K562 (cell line): Measurements from ENCODE around the gene TMEM100. TPM values are rescaled to one million over a fixed set of nuclear protein-coding genes. Genes with fewer than 3 reads are reported as not detected.
A peak's percentile ranks its signal among the peaks of the same experiment; 100 is the strongest.

ENCODE experiments used
- ATAC-seq: fragments of 200-7000 bp; cut with Tn5 transposase; 3 replicates; pipeline ENCODE4 v1.9.1; 2020; ENCODE audit warnings: moderate library complexity
- Bru-seq: library from RNA; stranded (reverse); fragments of 400-500 nt; gene quantifications from one replicate; lab custom pipeline; 2021; lab: Mats Ljungman, UMichigan
- BruChase-seq, 2 experiments: library from RNA; stranded (reverse); fragments of 400-500 nt; gene quantifications; one replicate each; lab custom pipeline; 2021; lab: Mats Ljungman, UMichigan
- BruUV-seq: library from RNA; stranded (reverse); fragments of 400-500 nt; replicated peaks from 2 replicates; lab custom pipeline; 2021; lab: Mats Ljungman, UMichigan
- CTCF ChIA-PET: fragments of 300-600 bp; formaldehyde crosslinking; extraction: SDS; loops from one replicate; lab custom pipeline; 2021; ENCODE audit warnings: low intra/inter-chr PET ratio; lab: Yijun Ruan, JAX
- POLR2A ChIA-PET: fragments of 300-600, 350-650 bp; sonication (Branson Sonifier 250); formaldehyde crosslinking; extraction: SDS; loops from one replicate; lab custom pipeline; 2021; ENCODE audit warnings: antibody characterized with exemption, inconsistent platforms; lab: Yijun Ruan, JAX
- DNase-seq, 4 experiments: peaks; one replicate each; pipeline versions ENCODE4 v3.0.0 to v3.0.0-alpha.2; 2011 to 2018; ENCODE audit warnings: low spot score in 3 of 4, mixed read lengths in 3 of 4; ENCODE audit errors: extremely low read depth in 1 of 4
- FAIRE-seq: peaks from 2 replicates; lab custom pipeline; 2011; peaks lifted over from hg19 to GRCh38; lab: Jason Lieb, UNC
- H2AFZ ChIP-seq: 2 replicates; pipeline ENCODE4 v1.6.0; 2011; ENCODE audit warnings: low read depth, low read length, control low read depth, inconsistent platforms
- H3K27ac ChIP-seq: fragments of 200-600 bp; 3 replicates; pipeline ENCODE4 v1.8.0; 2011; ENCODE audit warnings: low read depth, mild to moderate bottlenecking, control low read depth, inconsistent platforms, low read length, moderate library complexity, mixed read lengths; ENCODE audit errors: extremely low read depth
- H3K27me3 ChIP-seq, 2 experiments: fragments of 300-600 bp in 1 of 2; 2 replicates in 1 of 2; 3 replicates in 1 of 2; pipeline versions ENCODE4 v1.6.0 to v1.8.0; 2011; ENCODE audit warnings: inconsistent platforms in 2 of 2, low read length in 2 of 2, mild to moderate bottlenecking in 1 of 2, mixed read lengths in 1 of 2, moderate library complexity in 1 of 2; ENCODE audit not compliant: control insufficient read depth in 2 of 2, insufficient read depth in 2 of 2
- H3K36me3 ChIP-seq: fragments of 300-600 bp; 3 replicates; pipeline ENCODE4 v1.8.0; 2011; ENCODE audit warnings: mild to moderate bottlenecking, low read length, inconsistent platforms; ENCODE audit not compliant: control insufficient read depth, insufficient read depth
- H3K4me1 ChIP-seq, 2 experiments: fragments of 200-600 bp in 1 of 2; replicated peaks in 1 of 2; 2 replicates in 1 of 2; 3 replicates in 1 of 2; pipeline versions ENCODE4 v1.5.1 to v1.8.0; 2011; ENCODE audit warnings: inconsistent platforms in 2 of 2, low read length in 2 of 2, mild to moderate bottlenecking in 1 of 2, mixed read lengths in 1 of 2, moderate library complexity in 1 of 2; ENCODE audit not compliant: control insufficient read depth in 2 of 2, insufficient read depth in 2 of 2
- H3K4me2 ChIP-seq: 2 replicates; pipeline ENCODE4 v1.6.1; 2011; ENCODE audit warnings: low read length, control low read depth, inconsistent platforms, mixed read lengths; ENCODE audit not compliant: insufficient read depth
- H3K4me3 ChIP-seq: fragments of 200-600 bp; sonication (generic), shearing (Covaris generic); 2 replicates; pipeline ENCODE4 v1.5.1; 2016; ENCODE audit warnings: control low read depth, inconsistent platforms
- H3K79me2 ChIP-seq: fragments of 200-600 bp; 3 replicates; pipeline ENCODE4 v1.8.0; 2011; ENCODE audit warnings: low read length, inconsistent platforms; ENCODE audit not compliant: control insufficient read depth, insufficient read depth
- H3K9ac ChIP-seq, 2 experiments: 2 replicates each; pipeline versions ENCODE4 v1.6.0 to v1.6.1; 2011; ENCODE audit warnings: low read depth in 2 of 2, low read length in 2 of 2, control low read depth in 1 of 2, inconsistent platforms in 1 of 2, mild to moderate bottlenecking in 1 of 2, mixed read lengths in 1 of 2; ENCODE audit not compliant: insufficient read depth in 1 of 2
- H3K9me1 ChIP-seq: one replicate; pipeline ENCODE4 v1.6.0; 2011; ENCODE audit warnings: inconsistent platforms, mild to moderate bottlenecking, low read length, moderate library complexity; ENCODE audit not compliant: control insufficient read depth, insufficient read depth
- H3K9me3 ChIP-seq: replicated peaks from 2 replicates; pipeline ENCODE4 v1.5.1; 2011; ENCODE audit warnings: low read depth, low read length, inconsistent platforms; ENCODE audit not compliant: control insufficient read depth, insufficient read depth
- H4K20me1 ChIP-seq: replicated peaks from 2 replicates; pipeline ENCODE4 v1.6.1; 2011; ENCODE audit warnings: low read length, inconsistent platforms, mixed read lengths; ENCODE audit not compliant: control insufficient read depth, insufficient read depth
- ATF3 ChIP-seq, 2 experiments: fragments of 450-650 bp in 1 of 2; sonication (generic) in 1 of 2; formaldehyde crosslinking in 1 of 2; IDR thresholded peaks in 1 of 2; conservative IDR thresholded peaks in 1 of 2; 2 replicates each; pipeline versions ENCODE4 v1.6.1 to v1.8.1; 2016 to 2023; ENCODE audit warnings: mild to moderate bottlenecking in 2 of 2, moderate library complexity in 2 of 2, inconsistent platforms in 1 of 2, missing genetic modification reagents in 1 of 2
- CBX2 ChIP-seq: fragments of 200-600 bp; sonication (generic); IDR thresholded peaks from one replicate; pipeline ENCODE4 v1.6.1; 2012; ENCODE audit warnings: mild to moderate bottlenecking, low read length, inconsistent platforms; ENCODE audit not compliant: insufficient read depth, poor library complexity, severe bottlenecking
- DPF2 ChIP-seq: fragments of 450-650 bp; IDR thresholded peaks from 2 replicates; pipeline ENCODE4 v1.6.1; 2016
- ELF4 ChIP-seq: fragments of 450-650 bp; formaldehyde crosslinking; IDR thresholded peaks from 2 replicates; pipeline ENCODE4 v1.4.0; 2022; ENCODE audit warnings: missing genetic modification characterization
- FOXA1 ChIP-seq: fragments of 450-650 bp; IDR thresholded peaks from 2 replicates; pipeline ENCODE4 v1.6.1; 2016; ENCODE audit warnings: mild to moderate bottlenecking, borderline replicate concordance
- IRF9 ChIP-seq: fragments of 450-650 bp; IDR thresholded peaks from 2 replicates; pipeline ENCODE4 v1.6.1; 2016; ENCODE audit warnings: missing biosample characterization, missing genetic modification characterization
- MAZ ChIP-seq, 2 experiments: fragments of 450-650 bp in 1 of 2; sonication (generic) in 1 of 2; formaldehyde crosslinking; IDR thresholded peaks in 1 of 2; conservative IDR thresholded peaks in 1 of 2; 2 replicates each; pipeline versions ENCODE4 v1.4.0 to v1.5.0; 2020; ENCODE audit warnings: mild to moderate bottlenecking in 1 of 2, missing genetic modification reagents in 1 of 2
- MBD1 ChIP-seq: fragments of 250-450 bp; sonication (Bioruptor Pico); IDR thresholded peaks from 2 replicates; pipeline ENCODE4 v1.8.0; 2022; ENCODE audit warnings: inconsistent platforms
- NFATC3 ChIP-seq: fragments of 450-650 bp; IDR thresholded peaks from 2 replicates; pipeline ENCODE4 v1.6.1; 2017; ENCODE audit warnings: mild to moderate bottlenecking
- NR2C1 ChIP-seq, 2 experiments: fragments of 450-650 bp; IDR thresholded peaks; 2 replicates each; pipeline ENCODE4 v1.6.1; 2017; ENCODE audit warnings: mild to moderate bottlenecking in 2 of 2, antibody characterized with exemption in 1 of 2, inconsistent platforms in 1 of 2, missing compliant biosample characterization in 1 of 2, missing genetic modification characterization in 1 of 2
- RBM14 ChIP-seq: fragments of 200-400 bp; formaldehyde crosslinking; IDR thresholded peaks from 2 replicates; pipeline ENCODE4 v1.6.1; 2018; ENCODE audit warnings: low read depth, mild to moderate bottlenecking, low read length, moderate library complexity, borderline replicate concordance; ENCODE audit not compliant: insufficient read depth
- SRSF7 ChIP-seq: fragments of 200-400 bp; formaldehyde crosslinking; optimal IDR thresholded peaks from 2 replicates; pipeline ENCODE3; 2017; ENCODE audit warnings: mild to moderate bottlenecking, low read depth, low read length
- WGBS: fragments of 100-300 bp; shearing (Covaris generic); methylation state at CpG from one replicate; pipeline ENCODE4 v1.1.6; 2016; ENCODE audit warnings: low coverage, mixed read lengths; ENCODE audit not compliant: insufficient coverage; ENCODE audit errors: missing lambda C conversion rate; 5-methylcytosine and 5-hydroxymethylcytosine counted together
- in situ Hi-C: fragments of 300-500 bp; cut with MboI; formaldehyde crosslinking; loops from 4 replicates; pipeline ENCODE4 v1.15.0; 2018; ENCODE audit warnings: inconsistent platforms, mixed read lengths
- intact Hi-C: fragments of 100-400 bp; cut with micrococcal nuclease; formaldehyde crosslinking; loops from 2 replicates; pipeline ENCODE4 v1.14.2; 2022
- long read RNA-seq, 3 experiments: library from polyadenylated mRNA in 2 of 3; library from RNA in 1 of 3; unstranded in 2 of 3; stranded (forward) in 1 of 3; transcript quantifications; one replicate each; pipeline ENCODE4 v2.0.0, GENCODE V29; 2019 to 2022
- polyA minus RNA-seq, 3 experiments: library from RNA; depleted of rRNA, polyadenylated mRNA; stranded (reverse); fragments of >200 nt; gene quantifications; 2 replicates each; pipeline ENCODE4 v1.2.3, GENCODE V29; 2011
- polyA plus RNA-seq, 8 experiments: library from polyadenylated mRNA; depleted of rRNA in 4 of 8; stranded (reverse) in 5 of 8; unstranded in 3 of 8; fragments of >200 nt; fragmentation: Nextera tagmentation in 2 of 8; fragmentation: Illumina TruSeq in 1 of 8; extraction: Ambion mirVana in 2 of 8; extraction: Trizol in 1 of 8; gene quantifications; 2 replicates each; pipeline versions ENCODE4 v1.2.1 to v1.2.3, GENCODE V29; 2011 to 2014; ENCODE audit warnings: inconsistent platforms in 1 of 8, missing spikeins in 1 of 8
- total RNA-seq, 7 experiments: library from RNA; depleted of rRNA in 6 of 7; stranded (reverse); fragments of >200 nt in 6 of 7; fragmentation: Illumina TruSeq in 2 of 7; extraction: Trizol in 2 of 7; gene quantifications; 2 replicates each; pipeline versions ENCODE4 v1.2.1 to v1.2.3, GENCODE V29; 2011 to 2021; ENCODE audit warnings: low replicate concordance in 1 of 7

TMEM100 gene
- total RNA-seq (2011; cell fraction: chromatin; rRNA removed; ENCODE audit: low replicate concordance) = not detected in 2 replicates
- not detected in 2 replicates for total RNA-seq (2011; cell fraction: nucleolus; rRNA removed)
- total RNA-seq (2011; cell fraction: nucleoplasm; rRNA removed) = 1.0 and 1.6 TPM in 2 replicates
- total RNA-seq (2014; rRNA removed) = 0.08 and 0.50 TPM in 2 replicates
- 0.16 and 0.22 TPM in 2 replicates for total RNA-seq (2014; rRNA removed; fragmentation: Illumina TruSeq; extraction: Trizol)
- total RNA-seq (2015; rRNA removed; fragmentation: Illumina TruSeq; extraction: Trizol) = 0.23 and 0.29 TPM in 2 replicates
- 0.20 and 0.34 TPM in 2 replicates for total RNA-seq (2021)
- 0.14 TPM in 1 of 2 replicates, not detected in the other for polyA plus RNA-seq (2011; rRNA removed)
- not detected in 2 replicates for polyA plus RNA-seq (2011; cell fraction: cytosol; rRNA removed)
- 0.25 TPM in 1 of 2 replicates, not detected in the other for polyA plus RNA-seq (2011; cell fraction: nucleus; rRNA removed)
- polyA plus RNA-seq (2012) = 0.40 and 0.76 TPM in 2 replicates
- 0.19 and 0.42 TPM in 2 replicates for polyA plus RNA-seq (2014; fragmentation: Illumina TruSeq; extraction: Trizol)
- under 1 TPM; 0.13 to 0.18 TPM for polyA plus RNA-seq (2014; fragmentation: Nextera tagmentation; extraction: Ambion mirVana)
- polyA plus RNA-seq (2014; rRNA removed) = 0.12 TPM in 1 of 2 replicates, not detected in the other
- 0.09 TPM in 1 of 2 replicates, not detected in the other for polyA minus RNA-seq (2011; rRNA and poly(A)+ RNA removed)
- polyA minus RNA-seq (2011; cell fraction: cytosol; rRNA and poly(A)+ RNA removed) = not detected in 2 replicates
- 0.56 TPM in 1 of 2 replicates, not detected in the other for polyA minus RNA-seq (2011; cell fraction: nucleus; rRNA and poly(A)+ RNA removed)
- percentile 43 among the genes with signal in this experiment for Bru-seq, nascent RNA
- BruChase-seq, experiment 1, labeled RNA remaining after a 2-hour chase = percentile 38 among the genes with signal in this experiment
- BruChase-seq, experiment 2, labeled RNA remaining after a 6-hour chase = percentile 39 among the genes with signal in this experiment
- long read RNA-seq, experiment 1 = 0 reads
- long read RNA-seq, experiment 2 = 0 reads
- long read RNA-seq, experiment 3 = 0 reads

GRCh38 chr17:55722742-55723487 is at the start of gene TMEM100:
Gene TMEM100 (minus strand): TSS chr17:55722864. CDS start chr17:55721070, 1,794 bp downstream.
- Histone ChIP-seq H3K4me2 (peak within 1 kb of the TSS; percentile 54), H3K9me3 (no peaks in the 10 kb centered on the region), H3K27ac (no peak within 1 kb of the TSS), H3K9ac (peak within 1 kb of the TSS; percentile 22 to 69; a peak in 3 of 4 replicates), H3K36me3 (no peaks in the 10 kb centered on the region), H3K27me3 (no peaks in the 10 kb centered on the region), H2AFZ (peak within 1 kb of the TSS; percentile 58), H4K20me1 (no peaks in the 10 kb centered on the region), H3K4me1 (peaks cover 3 to 6% of the 10 kb centered on the region in 2 experiments; a peak in 3 of 5 replicates), H3K4me3 (peak within 1 kb of the TSS; percentile 5), H3K9me1 (no peaks in the 10 kb centered on the region), H3K79me2 (no peaks in the 10 kb centered on the region)
- FAIRE-seq (no peak), ATAC-seq (peak; percentile 15; the same call in 1 of the 3 replicates), DNase-seq (peak; percentile 15 to 54 (median 22))
- 5% methylated on average over 11 of the region's 12 CpGs for WGBS
- intact Hi-C loops = no loop called here
- BruUV-seq = no TSS peak
- ChIA-PET POLR2A (interaction anchor here (1.4 to 3.7 kb wide), 2 partner anchors 12 to 14 kb away, joined by 4 to 12 read pairs; no protein-coding TSS in a partner anchor), CTCF (no interaction called here)
- in situ Hi-C loops = loop anchor here (5.0 kb wide), 1 partner anchor 44 kb away; no protein-coding TSS in a partner anchor
- TF ChIP-seq DPF2 (peak; percentile 55), SRSF7 (no peak), NFATC3 (peak; percentile 95), ATF3 (IDR thresholded peaks at IDR 0.05) (peak; percentile 84), ATF3 (CRISPR knock-in tag; conservative IDR thresholded peaks at IDR 0.05) (no peak), NR2C1 (IDR thresholded peaks at IDR 0.05) (no peak), NR2C1 (tag; IDR thresholded peaks at IDR 0.05) (no peak), IRF9 (tag) (no peak), MAZ (CRISPR knock-in tag; conservative IDR thresholded peaks at IDR 0.05 in 1 of 2, IDR thresholded peaks at IDR 0.05 in 1 of 2) (0 out of 4 replicates have a peak, but pooled peaks of 1 of the 2 experiments have one; percentile 24), CBX2 (no peak), MBD1 (CRISPR knock-in tag) (no peak), FOXA1 (no peak), RBM14 (no peak), ELF4 (CRISPR knock-in tag) (no peak)
